Measurements from ENCODE around the gene SKIC3.

The SKIC3 gene

GRCh38 chr5:95528565-95528964, 26.2 kb downstream of the SKIC3 start:
- DNase-seq = no peak

DNA sequence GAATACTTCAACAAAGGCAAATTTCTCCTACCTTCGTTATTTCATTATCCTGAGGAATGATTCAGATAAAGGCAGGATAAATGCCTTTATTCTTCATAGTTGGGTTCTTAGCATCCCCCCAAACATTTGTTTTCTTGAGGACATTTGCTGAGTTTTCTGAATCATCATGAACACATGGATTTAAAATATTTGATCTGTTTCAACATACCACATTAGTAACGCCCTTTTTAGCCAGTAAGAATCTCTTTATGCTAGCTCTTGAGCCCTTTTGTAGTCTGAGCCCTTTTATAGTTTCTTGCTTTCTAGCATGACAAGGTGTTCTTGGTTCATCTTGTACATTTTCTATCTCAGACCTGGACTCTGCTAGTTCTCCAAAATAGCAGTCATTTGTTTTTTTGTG, 27.9 kb downstream of the SKIC3 start:
- no peak for DNase-seq

GRCh38 chr5:95524423-95524822, 30.4 kb downstream of the SKIC3 start:
- no peak for DNase-seq

DNA sequence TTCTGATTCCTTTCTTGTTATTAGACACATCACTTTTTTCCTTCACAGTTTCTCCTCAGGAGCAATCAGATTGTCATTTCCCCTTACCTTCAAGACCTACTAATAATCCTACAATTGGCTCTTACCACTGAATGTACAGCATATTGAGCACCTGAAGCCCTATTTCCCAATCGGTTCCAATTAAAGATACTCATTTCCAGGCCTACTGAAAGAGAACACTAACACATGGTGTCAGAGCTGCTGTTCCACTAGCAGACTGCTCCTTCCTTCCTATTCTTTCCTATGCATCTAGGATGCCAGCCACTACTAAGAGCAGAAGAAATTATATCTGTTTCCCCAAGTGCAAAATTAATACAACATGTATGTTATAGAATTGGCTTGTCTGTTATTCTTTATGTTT, 34.6 kb downstream of the SKIC3 start:
- DNase-seq = no peak

DNA sequence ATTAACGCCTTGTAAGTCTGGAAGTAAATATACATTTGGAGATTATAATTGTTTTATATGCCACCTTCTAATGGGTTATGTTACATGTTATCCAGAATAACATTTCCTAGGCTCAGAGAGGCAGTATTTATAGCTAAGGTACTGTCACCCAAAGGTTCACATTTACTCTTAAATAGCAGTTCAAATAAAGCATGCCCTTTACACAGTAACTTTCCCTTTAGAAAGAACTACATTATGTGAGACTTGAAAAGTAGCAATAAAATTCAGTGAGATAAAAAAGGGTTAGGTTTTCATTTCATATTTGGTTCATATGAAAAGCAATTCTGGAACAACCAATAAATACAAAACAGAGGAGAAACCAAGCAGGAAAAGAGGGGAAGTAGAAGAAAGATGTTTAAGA, 35.1 kb downstream of the SKIC3 start:
- DNase-seq = no peak

GRCh38 chr5:95519151-95519550, 35.6 kb downstream of the SKIC3 start:
- no peak for DNase-seq

DNA sequence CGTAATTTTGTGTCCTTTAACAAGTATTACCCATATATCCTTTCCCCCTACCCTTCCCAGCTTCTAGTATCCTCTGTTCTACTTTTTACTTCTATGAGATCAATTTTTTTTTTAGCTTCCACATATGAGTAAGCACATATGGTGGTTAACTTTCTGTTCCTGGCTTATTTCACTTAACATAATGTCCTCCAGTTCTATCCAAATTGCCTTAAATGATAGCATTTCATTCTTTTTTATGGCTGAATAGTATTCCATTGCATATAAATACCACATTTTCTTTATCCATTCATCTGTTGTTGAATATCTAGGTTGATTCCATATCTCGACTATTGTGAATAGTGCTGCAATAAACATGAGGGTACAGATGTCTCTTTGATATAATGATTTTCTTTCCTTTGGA, 36.4 kb downstream of the SKIC3 start:
- DNase-seq = no peak

GRCh38 chr5:95511606-95512005, 43.2 kb downstream of the SKIC3 start:
- no peak for DNase-seq

- DNase-seq = no peak
These were observed 46.2 kb downstream of the SKIC3 start for GRCh38 chr5:95508550-95508949.

Data from activated naive CD4-positive, alpha-beta T cell treated with anti-CD3 and anti-CD28 coated beads, Interleukin-2, amount 50 U/mL, for 16 hours (primary cell).